ENCODE data around the gene TSPAN9. TPM values are rescaled to one million over a fixed set of nuclear protein-coding genes. Genes with fewer than 3 reads are reported as not detected.

The TSPAN9 gene
- total RNA-seq, 1 experiment from 2014 or later: 35.5 TPM

- Histone ChIP-seq H3K9me3 (ENCODE audit: low read depth, low read length, poor library complexity, severe bottlenecking) (no peaks in the 10 kb centered on the region), H3K36me3 (ENCODE audit: insufficient read depth, low read length, poor library complexity, severe bottlenecking) (no peaks in the 10 kb centered on the region), H3K4me1 (ENCODE audit: insufficient read depth, low read length, poor library complexity, severe bottlenecking) (peaks cover 28% of the 10 kb centered on the region), H3K27me3 (replicated peaks; ENCODE audit: insufficient read depth, low read depth, low read length, poor library complexity) (no peaks in the 10 kb centered on the region), H3K4me3 (ENCODE audit: low read depth, low read length, poor library complexity, severe bottlenecking) (no peak overlapping the region), H3K27ac (ENCODE audit: low read depth, low read length, poor library complexity, severe bottlenecking) (no peak overlapping the region)
- BruUV-seq (replicated peaks): no TSS peak
- no peak for DNase-seq (ENCODE audit: low spot score)
- no peak for TF ChIP-seq EZH2 (IDR thresholded peaks at IDR 0.05; ENCODE audit: borderline replicate concordance, low read depth, low read length, poor library complexity, severe bottlenecking)
- no peak for TF ChIP-seq CTCF (conservative IDR thresholded peaks at IDR 0.05; ENCODE audit: low read depth, low read length)
- CTCF ChIA-PET: no interaction called here
- POLR2A ChIA-PET (ENCODE audit: low non-redundant PET): no interaction called here
- intact Hi-C loops (cut with micrococcal nuclease; ENCODE audit: unreplicated experiment): no loop called here
Measured at GRCh38 chr12:3141339-3142321, 64.5 kb downstream of the TSPAN9 start.

GRCh38 chr12:3142386-3142785, 65.2 kb downstream of the TSPAN9 start:
- intact Hi-C loops (cut with micrococcal nuclease; ENCODE audit: unreplicated experiment): no loop called here
- DNase-seq (ENCODE audit: low spot score): no peak
- no peak overlapping the region for H3K4me3 ChIP-seq (ENCODE audit: low read depth, low read length, poor library complexity, severe bottlenecking)
- H3K9me3 ChIP-seq (ENCODE audit: low read depth, low read length, poor library complexity, severe bottlenecking): no peaks in the 10 kb centered on the region
- POLR2A ChIA-PET (ENCODE audit: low non-redundant PET): no interaction called here
- TF ChIP-seq EZH2 (IDR thresholded peaks at IDR 0.05; ENCODE audit: borderline replicate concordance, low read depth, low read length, poor library complexity, severe bottlenecking) (no peak), CTCF (conservative IDR thresholded peaks at IDR 0.05; ENCODE audit: low read depth, low read length) (no peak)
- CTCF ChIA-PET: no interaction called here
- no peak overlapping the region for H3K27ac ChIP-seq (ENCODE audit: low read depth, low read length, poor library complexity, severe bottlenecking)
- no peaks in the 10 kb centered on the region for H3K36me3 ChIP-seq (ENCODE audit: insufficient read depth, low read length, poor library complexity, severe bottlenecking)
- no TSS peak for BruUV-seq (replicated peaks)
- peaks cover 20% of the 10 kb centered on the region for H3K4me1 ChIP-seq (ENCODE audit: insufficient read depth, low read length, poor library complexity, severe bottlenecking)
- H3K27me3 ChIP-seq (replicated peaks; ENCODE audit: insufficient read depth, low read depth, low read length, poor library complexity): no peaks in the 10 kb centered on the region

- H3K4me3 ChIP-seq (ENCODE audit: low read depth, low read length, poor library complexity, severe bottlenecking): no peak overlapping the region
- DNase-seq (ENCODE audit: low spot score): no peak
- H3K4me1 ChIP-seq (ENCODE audit: insufficient read depth, low read length, poor library complexity, severe bottlenecking): peaks cover 7% of the 10 kb centered on the region
- TF ChIP-seq EZH2 (IDR thresholded peaks at IDR 0.05; ENCODE audit: borderline replicate concordance, low read depth, low read length, poor library complexity, severe bottlenecking) (no peak), CTCF (conservative IDR thresholded peaks at IDR 0.05; ENCODE audit: low read depth, low read length) (no peak)
- intact Hi-C loops (cut with micrococcal nuclease; ENCODE audit: unreplicated experiment): no loop called here
- H3K27ac ChIP-seq (ENCODE audit: low read depth, low read length, poor library complexity, severe bottlenecking): no peak overlapping the region
- H3K27me3 ChIP-seq (replicated peaks; ENCODE audit: insufficient read depth, low read depth, low read length, poor library complexity): no peaks in the 10 kb centered on the region
- ChIA-PET POLR2A (ENCODE audit: low non-redundant PET) (no interaction called here), CTCF (interaction anchor here (0.7 kb wide), 1 partner anchor 131 kb away, joined by 3 read pairs; no protein-coding TSS in a partner anchor)
- no peaks in the 10 kb centered on the region for H3K9me3 ChIP-seq (ENCODE audit: low read depth, low read length, poor library complexity, severe bottlenecking)
- H3K36me3 ChIP-seq (ENCODE audit: insufficient read depth, low read length, poor library complexity, severe bottlenecking): no peaks in the 10 kb centered on the region
- BruUV-seq (replicated peaks): no TSS peak
Measured at GRCh38 chr12:3144495-3144894, 67.3 kb downstream of the TSPAN9 start.
